ENCODE data around the gene MRRF.

The MRRF gene

GRCh38 chr9:122377241-122378164, 112.8 kb downstream of the MRRF start:
- no peaks in the 10 kb centered on the region for H3K36me3 ChIP-seq (ENCODE audit: control insufficient read depth in 1 of 2, insufficient read depth in 2 of 2, low read length in 2 of 2)
- peaks cover 21 to 26% of the 10 kb centered on the region in 2 donors for H3K4me1 ChIP-seq (ENCODE audit: control insufficient read depth in 1 of 2, insufficient read depth in 2 of 2, low read length in 2 of 2)
- no peak overlapping the region for H3K9ac ChIP-seq (ENCODE audit: low read depth in 1 of 2, low read length in 2 of 2)
- no peak overlapping the region for H3K27ac ChIP-seq (ENCODE audit: low read depth, low read length)
- H3K9me3 ChIP-seq (ENCODE audit: control insufficient read depth in 1 of 2, low read length in 2 of 2): peaks cover 4 to 8% of the 10 kb centered on the region in 2 donors
- H3K27me3 ChIP-seq (ENCODE audit: control insufficient read depth in 1 of 2, insufficient read depth in 2 of 2, low read length in 2 of 2): no peaks in the 10 kb centered on the region
- no peak overlapping the region for H3K4me3 ChIP-seq (ENCODE audit: low read depth in 1 of 2, low read length in 2 of 2)

GRCh38 chr9:122378236-122378635, 113.6 kb downstream of the MRRF start:
- H3K4me3 ChIP-seq (ENCODE audit: low read depth in 1 of 2, low read length in 2 of 2): no peak overlapping the region
- H3K27ac ChIP-seq (ENCODE audit: low read depth, low read length): no peak overlapping the region
- H3K9me3 ChIP-seq (ENCODE audit: control insufficient read depth in 1 of 2, low read length in 2 of 2): peaks cover 4 to 8% of the 10 kb centered on the region in 2 donors
- no peaks in the 10 kb centered on the region for H3K36me3 ChIP-seq (ENCODE audit: control insufficient read depth in 1 of 2, insufficient read depth in 2 of 2, low read length in 2 of 2)
- no peak overlapping the region for H3K9ac ChIP-seq (ENCODE audit: low read depth in 1 of 2, low read length in 2 of 2)
- no peaks in the 10 kb centered on the region for H3K27me3 ChIP-seq (ENCODE audit: control insufficient read depth in 1 of 2, insufficient read depth in 2 of 2, low read length in 2 of 2)
- peaks cover 21 to 26% of the 10 kb centered on the region in 2 donors for H3K4me1 ChIP-seq (ENCODE audit: control insufficient read depth in 1 of 2, insufficient read depth in 2 of 2, low read length in 2 of 2)

GRCh38 chr9:122379340-122379739, 114.7 kb downstream of the MRRF start:
- H3K27ac ChIP-seq (ENCODE audit: low read depth, low read length): no peak overlapping the region
- H3K36me3 ChIP-seq (ENCODE audit: control insufficient read depth in 1 of 2, insufficient read depth in 2 of 2, low read length in 2 of 2): no peaks in the 10 kb centered on the region
- peaks cover 4 to 8% of the 10 kb centered on the region in 2 donors for H3K9me3 ChIP-seq (ENCODE audit: control insufficient read depth in 1 of 2, low read length in 2 of 2)
- H3K4me3 ChIP-seq (ENCODE audit: low read depth in 1 of 2, low read length in 2 of 2): no peak overlapping the region
- no peak overlapping the region for H3K9ac ChIP-seq (ENCODE audit: low read depth in 1 of 2, low read length in 2 of 2)
- peaks cover 21 to 26% of the 10 kb centered on the region in 2 donors for H3K4me1 ChIP-seq (ENCODE audit: control insufficient read depth in 1 of 2, insufficient read depth in 2 of 2, low read length in 2 of 2)
- H3K27me3 ChIP-seq (ENCODE audit: control insufficient read depth in 1 of 2, insufficient read depth in 2 of 2, low read length in 2 of 2): no peaks in the 10 kb centered on the region

DNA sequence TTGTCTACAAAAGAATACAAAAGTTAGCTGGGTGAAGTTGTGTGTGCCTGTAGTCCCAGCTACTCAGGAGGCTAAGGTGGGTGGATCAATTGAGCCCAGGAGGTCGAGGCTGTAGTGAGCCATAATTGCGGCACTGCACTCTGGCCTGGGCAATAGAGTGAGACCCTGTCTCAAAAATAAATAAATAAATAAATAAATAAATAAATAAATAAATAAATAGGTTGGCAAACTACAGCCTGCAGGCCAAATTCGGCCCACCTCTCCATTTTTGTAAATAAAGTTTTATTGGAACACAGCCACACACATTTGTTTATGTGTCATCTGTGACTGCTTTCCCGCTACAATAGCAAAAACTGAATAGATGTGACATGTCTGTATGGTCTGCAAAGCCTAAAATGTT, 115.6 kb downstream of the MRRF start:
- no peaks in the 10 kb centered on the region for H3K36me3 ChIP-seq (ENCODE audit: control insufficient read depth in 1 of 2, insufficient read depth in 2 of 2, low read length in 2 of 2)
- peaks cover 13 to 19% of the 10 kb centered on the region in 2 donors for H3K4me1 ChIP-seq (ENCODE audit: control insufficient read depth in 1 of 2, insufficient read depth in 2 of 2, low read length in 2 of 2)
- no peak overlapping the region for H3K9ac ChIP-seq (ENCODE audit: low read depth in 1 of 2, low read length in 2 of 2)
- H3K9me3 ChIP-seq (ENCODE audit: control insufficient read depth in 1 of 2, low read length in 2 of 2): peaks cover 4 to 8% of the 10 kb centered on the region in 2 donors
- H3K27ac ChIP-seq (ENCODE audit: low read depth, low read length): no peak overlapping the region
- H3K4me3 ChIP-seq (ENCODE audit: low read depth in 1 of 2, low read length in 2 of 2): no peak overlapping the region
- H3K27me3 ChIP-seq (ENCODE audit: control insufficient read depth in 1 of 2, insufficient read depth in 2 of 2, low read length in 2 of 2): no peaks in the 10 kb centered on the region
